Endothelial cell of umbilical vein (primary cell): ENCODE results near the gene NALCN. TPM values are rescaled to one million over a fixed set of nuclear protein-coding genes. Genes with fewer than 3 reads are reported as not detected.

Source experiments
- BruUV-seq: library from RNA; stranded (reverse); fragments of 400-500 nt; replicated peaks from 2 replicates; lab custom pipeline; 2021; lab: Mats Ljungman, UMichigan
- CTCF ChIA-PET: fragments of 300-600, 350-600 bp; sonication (Branson Sonifier 250); formaldehyde crosslinking; loops from one replicate; lab custom pipeline; 2021; ENCODE audit warnings: antibody characterized with exemption, inconsistent platforms; lab: Charles Lee
- POLR2A ChIA-PET: fragments of 300-600, 350-600 bp; sonication (Branson Sonifier 250); formaldehyde crosslinking; loops from one replicate; lab custom pipeline; 2021; ENCODE audit warnings: antibody characterized with exemption, inconsistent platforms; lab: Charles Lee
- DNase-seq: peaks from one replicate; pipeline ENCODE4 v3.0.0-alpha.2; 2011; ENCODE audit warnings: low read depth, low spot score
- FAIRE-seq: peaks from 2 replicates; lab custom pipeline; 2011; peaks lifted over from hg19 to GRCh38; lab: Jason Lieb, UNC
- H2AFZ ChIP-seq: 2 replicates; pipeline ENCODE4 v1.6.0; 2012; ENCODE audit warnings: low read depth, low read length, control low read depth, inconsistent platforms
- H3K27ac ChIP-seq: 2 replicates; pipeline ENCODE4 v1.5.1; 2011; ENCODE audit warnings: low read depth, mild to moderate bottlenecking, control low read depth, low read length, moderate library complexity; ENCODE audit not compliant: insufficient read depth
- H3K27me3 ChIP-seq, 2 experiments: 2 replicates each; pipeline versions ENCODE4 v1.6.0 to v1.6.1; 2011; ENCODE audit warnings: low read length in 2 of 2, mixed read lengths in 1 of 2; ENCODE audit not compliant: control insufficient read depth in 2 of 2, insufficient read depth in 2 of 2
- H3K36me3 ChIP-seq, 2 experiments: 2 replicates in 1 of 2; 3 replicates in 1 of 2; pipeline ENCODE4 v1.5.1; 2011; ENCODE audit warnings: low read length in 2 of 2, mild to moderate bottlenecking in 1 of 2, moderate library complexity in 1 of 2; ENCODE audit not compliant: control insufficient read depth in 2 of 2, insufficient read depth in 2 of 2; ENCODE audit errors: extremely low read depth in 1 of 2
- H3K4me1 ChIP-seq: 3 replicates; pipeline ENCODE4 v1.5.1; 2011; ENCODE audit warnings: mild to moderate bottlenecking, low read length; ENCODE audit not compliant: control insufficient read depth, insufficient read depth; ENCODE audit errors: extremely low read depth
- H3K4me2 ChIP-seq: 2 replicates; pipeline ENCODE4 v1.6.1; 2011; ENCODE audit warnings: low read length, control low read depth, mixed read lengths; ENCODE audit not compliant: insufficient read depth
- H3K4me3 ChIP-seq, 3 experiments: fragments of 200-600 bp in 1 of 3; sonication (generic), shearing (Covaris generic) in 1 of 3; replicated peaks in 1 of 3; 2 replicates each; pipeline ENCODE4 v1.5.1; 2011 to 2016; ENCODE audit warnings: control low read depth in 3 of 3, low read length in 3 of 3, mild to moderate bottlenecking in 2 of 3, inconsistent platforms in 1 of 3, low read depth in 1 of 3, moderate library complexity in 1 of 3; ENCODE audit not compliant: insufficient read depth in 1 of 3
- H3K79me2 ChIP-seq: 2 replicates; pipeline ENCODE4 v1.6.0; 2012; ENCODE audit warnings: low read length, inconsistent platforms; ENCODE audit not compliant: control insufficient read depth, insufficient read depth
- H3K9ac ChIP-seq: replicated peaks from 2 replicates; pipeline ENCODE3; 2011; ENCODE audit warnings: low read length, control low read depth; ENCODE audit not compliant: insufficient read depth; ENCODE audit errors: extremely low read depth
- H3K9me1 ChIP-seq: replicated peaks from 3 replicates; pipeline ENCODE4 v1.6.0; 2011; ENCODE audit warnings: mild to moderate bottlenecking, low read length; ENCODE audit not compliant: control insufficient read depth, insufficient read depth; ENCODE audit errors: extremely low read depth
- H3K9me3 ChIP-seq: replicated peaks from 2 replicates; pipeline ENCODE4 v1.5.1; 2012; ENCODE audit warnings: low read length, inconsistent platforms; ENCODE audit not compliant: control insufficient read depth, insufficient read depth
- H4K20me1 ChIP-seq: replicated peaks from 2 replicates; pipeline ENCODE3; 2011; ENCODE audit warnings: mild to moderate bottlenecking, low read length; ENCODE audit not compliant: control insufficient read depth, insufficient read depth; ENCODE audit errors: extremely low read depth
- EZH2 ChIP-seq: IDR thresholded peaks from 2 replicates; pipeline ENCODE4 v1.6.1; 2012; ENCODE audit warnings: borderline replicate concordance, low read depth, mild to moderate bottlenecking, moderate library complexity, low read length, inconsistent platforms; ENCODE audit not compliant: severe bottlenecking
- FOS ChIP-seq: IDR thresholded peaks from 2 replicates; pipeline ENCODE4 v1.6.1; 2011; ENCODE audit warnings: mild to moderate bottlenecking, low read length, moderate library complexity, borderline replicate concordance; ENCODE audit not compliant: insufficient read depth
- GATA2 ChIP-seq: IDR thresholded peaks from 2 replicates; pipeline ENCODE4 v1.7.0; 2011; ENCODE audit warnings: low read depth, mild to moderate bottlenecking, moderate library complexity, mixed read lengths, low read length; ENCODE audit not compliant: insufficient read length, insufficient read depth
- JUN ChIP-seq: IDR thresholded peaks from 2 replicates; pipeline ENCODE4 v1.6.1; 2011; ENCODE audit warnings: borderline replicate concordance, low read depth; ENCODE audit not compliant: insufficient read length, insufficient read depth
- MYC ChIP-seq: IDR thresholded peaks from one replicate; pipeline ENCODE4 v1.6.1; 2011; ENCODE audit warnings: mild to moderate bottlenecking, low read depth, low read length
- POLR2A ChIP-seq: IDR thresholded peaks from 2 replicates; pipeline ENCODE4 v1.6.1; 2012; ENCODE audit warnings: low read depth, mild to moderate bottlenecking, control low read depth, low read length
- POLR2AphosphoS5 ChIP-seq: IDR thresholded peaks from 2 replicates; pipeline ENCODE4 v1.6.1; 2012; ENCODE audit warnings: low read depth, mild to moderate bottlenecking, control low read depth, low read length, moderate library complexity; ENCODE audit not compliant: insufficient read depth
- dilution Hi-C: fragments of 300-500 bp; cut with MboI; formaldehyde crosslinking; loops from one replicate; pipeline ENCODE4 v1.15.0; 2019; ENCODE audit warnings: low sequenced_read_pairs; ENCODE audit not compliant: extremely low pct_ligation_motif_present
- intact Hi-C: fragments of 100-400 bp; cut with micrococcal nuclease; formaldehyde crosslinking; loops from one replicate; pipeline ENCODE4 v1.10.0; 2022
- polyA plus RNA-seq, 4 experiments: library from polyadenylated mRNA; depleted of rRNA in 3 of 4; stranded (reverse) in 3 of 4; unstranded in 1 of 4; fragments of >200 nt; gene quantifications; 2 replicates each; pipeline versions ENCODE4 v1.2.1 to v1.2.3, GENCODE V29; 2011 to 2012; ENCODE audit warnings: missing spikeins in 1 of 4
- total RNA-seq: library from RNA; stranded (reverse); gene quantifications from 2 replicates; pipeline ENCODE4 v1.2.3, GENCODE V29; 2021
- TF ChIP-seq, protein P1 (sequence below), 2 donors: IDR thresholded peaks; 1 replicate in 1 of 2; 2 replicates in 1 of 2; pipeline ENCODE4 v1.5.1; 2011; ENCODE audit warnings: low read length in 2 of 2, mild to moderate bottlenecking in 2 of 2, moderate library complexity in 2 of 2, control low read depth in 1 of 2, inconsistent platforms in 1 of 2, low read depth in 1 of 2; ENCODE audit not compliant: insufficient read depth in 1 of 2; ENCODE audit errors: extremely low read depth in 1 of 2
- TF ChIP-seq, protein P2 (sequence below): IDR thresholded peaks from 2 replicates; pipeline ENCODE4 v1.6.1; 2011; ENCODE audit not compliant: insufficient read depth, insufficient read length

Gene NALCN
- total and polyA plus RNA-seq, 2 donors (not counting 3 experiments of a cell fraction or from before 2014, with no cell fraction given): 3.3 to 4.4 TPM

- Histone ChIP-seq H3K27ac (no peak overlapping the region), H3K9ac (no peak overlapping the region), H3K4me2 (no peak overlapping the region), H4K20me1 (no peaks in the 10 kb centered on the region), H3K4me3 (no peak overlapping the region), H3K79me2 (no peaks in the 10 kb centered on the region), H3K4me1 (no peaks in the 10 kb centered on the region), H2AFZ (no peak overlapping the region), H3K9me1 (no peaks in the 10 kb centered on the region), H3K27me3 (no peaks in the 10 kb centered on the region), H3K9me3 (no peaks in the 10 kb centered on the region), H3K36me3 (no peaks in the 10 kb centered on the region)
- ChIA-PET CTCF (no interaction called here), POLR2A (no interaction called here)
- no TSS peak for BruUV-seq
- no peak for TF ChIP-seq MYC
- TF ChIP-seq GATA2: no peak
- TF ChIP-seq FOS: no peak
- TF ChIP-seq, protein P1, sequence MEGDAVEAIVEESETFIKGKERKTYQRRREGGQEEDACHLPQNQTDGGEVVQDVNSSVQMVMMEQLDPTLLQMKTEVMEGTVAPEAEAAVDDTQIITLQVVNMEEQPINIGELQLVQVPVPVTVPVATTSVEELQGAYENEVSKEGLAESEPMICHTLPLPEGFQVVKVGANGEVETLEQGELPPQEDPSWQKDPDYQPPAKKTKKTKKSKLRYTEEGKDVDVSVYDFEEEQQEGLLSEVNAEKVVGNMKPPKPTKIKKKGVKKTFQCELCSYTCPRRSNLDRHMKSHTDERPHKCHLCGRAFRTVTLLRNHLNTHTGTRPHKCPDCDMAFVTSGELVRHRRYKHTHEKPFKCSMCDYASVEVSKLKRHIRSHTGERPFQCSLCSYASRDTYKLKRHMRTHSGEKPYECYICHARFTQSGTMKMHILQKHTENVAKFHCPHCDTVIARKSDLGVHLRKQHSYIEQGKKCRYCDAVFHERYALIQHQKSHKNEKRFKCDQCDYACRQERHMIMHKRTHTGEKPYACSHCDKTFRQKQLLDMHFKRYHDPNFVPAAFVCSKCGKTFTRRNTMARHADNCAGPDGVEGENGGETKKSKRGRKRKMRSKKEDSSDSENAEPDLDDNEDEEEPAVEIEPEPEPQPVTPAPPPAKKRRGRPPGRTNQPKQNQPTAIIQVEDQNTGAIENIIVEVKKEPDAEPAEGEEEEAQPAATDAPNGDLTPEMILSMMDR (IDR thresholded peaks at IDR 0.05; ENCODE audit: extremely low read depth in 1 of 2, insufficient read depth in 1 of 2, low read depth in 1 of 2, low read length in 2 of 2): no peak
- TF ChIP-seq POLR2AphosphoS5: no peak
- no peak for TF ChIP-seq JUN
- TF ChIP-seq, protein P2, sequence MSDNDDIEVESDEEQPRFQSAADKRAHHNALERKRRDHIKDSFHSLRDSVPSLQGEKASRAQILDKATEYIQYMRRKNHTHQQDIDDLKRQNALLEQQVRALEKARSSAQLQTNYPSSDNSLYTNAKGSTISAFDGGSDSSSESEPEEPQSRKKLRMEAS: no peak
- no peak for TF ChIP-seq POLR2A
- no peak for TF ChIP-seq EZH2
- FAIRE-seq: no peak
- DNase-seq: no peak
- dilution Hi-C loops (no loop called here), intact Hi-C loops (no loop called here)
These were observed 403.1 kb downstream of the NALCN start for GRCh38 chr13:101013245-101013644.
